Epithelial cell of esophagus (primary cell): ENCODE results near the gene TMC3.

Experiments used
- DNase-seq: peaks from one replicate; pipeline ENCODE4 v3.0.0; 2010; ENCODE audit warnings: low read depth
- H3K4me3 ChIP-seq: 2 replicates; pipeline ENCODE4 v1.5.1; 2011; ENCODE audit warnings: mild to moderate bottlenecking, low read length, control low read depth
- CTCF ChIP-seq: IDR thresholded peaks from 2 replicates; pipeline ENCODE4 v1.5.1; 2011; ENCODE audit warnings: low read depth, mild to moderate bottlenecking, low read length, control low read depth, inconsistent platforms; ENCODE audit not compliant: insufficient read depth; ENCODE audit errors: missing control alignments

TMC3 gene

GRCh38 chr15:81297603-81298575 lies 76.1 kb downstream of the TMC3 start:
- H3K4me3 ChIP-seq, result no peak overlapping the region

DNA sequence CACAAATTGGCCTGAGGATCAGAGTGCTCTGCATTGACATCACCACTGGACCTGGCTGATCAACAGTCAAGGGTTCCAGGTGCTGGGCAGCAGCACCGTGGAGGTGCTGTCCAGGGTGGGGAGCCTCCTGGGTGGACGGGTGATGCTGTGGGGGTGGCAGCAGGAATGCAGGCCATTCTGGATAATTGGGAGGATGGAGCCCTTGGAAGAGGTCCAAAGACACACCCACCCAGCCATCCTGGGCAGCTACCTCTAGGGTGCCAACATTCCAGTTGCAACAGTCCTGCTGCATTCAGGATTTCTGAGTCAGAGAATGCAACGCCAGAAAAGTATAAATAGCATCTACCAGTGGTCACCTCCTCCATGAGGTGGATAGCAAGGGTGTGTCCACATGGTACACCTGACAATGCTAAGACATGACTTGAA lies 76.9 kb downstream of the TMC3 start:
- no peak overlapping the region for H3K4me3 ChIP-seq
- peak; percentile 96 for DNase-seq
- TF ChIP-seq CTCF, result peak; percentile 14

More at GRCh38 chr15:81297603-81298575, 76.1 kb downstream of the TMC3 start:
- TF ChIP-seq CTCF, result no peak
- DNase-seq, result peak; percentile 47

GRCh38 chr15:81296673-81297072 lies 77.3 kb downstream of the TMC3 start:
- no peak for TF ChIP-seq CTCF
- H3K4me3 ChIP-seq, result no peak overlapping the region
- no peak for DNase-seq

DNA sequence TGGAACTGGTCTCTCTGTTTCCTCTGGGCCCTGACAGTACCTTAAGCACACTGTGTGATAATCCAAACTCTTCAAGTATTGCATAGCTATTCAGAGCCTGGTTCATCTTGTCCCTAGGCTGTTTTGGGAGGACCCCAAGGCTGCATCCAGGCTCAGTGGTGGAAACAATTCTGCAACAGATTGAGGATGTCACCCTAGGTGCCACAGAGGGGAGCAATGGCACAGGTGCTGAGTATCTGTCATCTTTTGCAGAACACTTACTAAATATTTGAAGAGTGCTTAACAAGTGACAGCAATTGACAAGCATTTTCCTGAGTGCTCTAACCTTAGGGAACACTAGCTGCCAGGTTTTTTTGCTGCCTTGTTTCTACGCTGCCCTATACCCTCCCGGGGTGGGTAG lies 77.8 kb downstream of the TMC3 start:
- DNase-seq, result no peak
- TF ChIP-seq CTCF, result no peak
- H3K4me3 ChIP-seq, result no peak overlapping the region

DNA sequence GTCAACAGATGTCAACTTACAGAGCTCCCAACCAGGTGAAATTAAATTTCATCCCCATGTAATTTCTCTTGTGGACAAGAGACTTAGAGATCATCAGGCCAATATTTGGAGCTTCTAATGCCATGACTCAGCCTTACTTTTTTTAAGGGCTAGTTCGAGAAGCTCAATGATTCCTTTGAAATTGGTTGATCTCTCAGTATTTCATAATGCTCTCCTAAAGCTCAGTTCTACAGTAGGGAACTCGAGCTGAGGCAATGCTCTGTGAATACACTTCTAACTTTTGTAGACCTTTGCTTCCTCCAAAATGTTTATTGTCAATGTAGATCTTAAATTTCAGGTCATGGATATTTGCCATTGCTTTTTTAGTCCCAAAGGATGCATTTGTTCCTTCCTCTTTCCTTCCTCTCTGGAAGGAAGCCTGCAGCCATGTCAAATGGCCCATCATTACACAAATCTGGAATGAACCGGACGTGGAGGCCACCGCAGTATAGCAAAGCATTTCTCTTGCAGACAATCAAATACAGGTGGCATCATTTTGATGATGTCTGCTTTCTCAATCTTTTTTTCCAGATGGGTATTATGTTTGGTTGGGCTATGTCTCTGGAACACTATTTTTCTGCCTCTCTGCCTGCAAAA lies 78.4 kb downstream of the TMC3 start:
- DNase-seq, result no peak
- no peak for TF ChIP-seq CTCF
- H3K4me3 ChIP-seq, result no peak overlapping the region

DNA sequence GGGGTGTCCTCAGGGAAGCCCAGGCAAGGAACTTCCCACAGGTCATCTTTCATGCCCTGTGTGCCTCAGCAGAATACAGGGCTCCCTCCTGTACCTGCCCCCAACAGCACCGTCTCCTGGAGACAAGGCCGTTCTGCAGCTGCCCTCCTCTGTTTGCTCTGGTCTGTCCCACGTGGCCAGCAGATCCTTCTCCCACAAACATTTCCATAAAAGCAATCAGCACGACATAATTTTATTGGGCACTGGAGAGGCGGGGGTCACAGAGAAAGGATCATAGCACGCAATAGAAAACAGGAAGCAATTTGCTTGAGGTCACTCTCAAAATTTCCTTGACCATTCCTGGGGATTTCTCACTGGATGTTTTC lies 79.5 kb downstream of the TMC3 start:
- no peak for TF ChIP-seq CTCF
- no peak overlapping the region for H3K4me3 ChIP-seq
- DNase-seq, result no peak
